Gastrocnemius medialis (tissue), 4 donors: ENCODE data around the gene DYNLT4.

Experiments used
- CTCF ChIP-seq, 5 experiments: fragments of 450-650 bp in 3 of 5; fragments of 200-600 bp in 2 of 5; sonication (generic) in 2 of 5; IDR thresholded peaks in 4 of 5; conservative IDR thresholded peaks in 1 of 5; 1 replicate in 4 of 5; 2 replicates in 1 of 5; pipeline ENCODE4 v1.5.1; 2016 to 2019; ENCODE audit warnings: antibody characterized with exemption in 5 of 5, mild to moderate bottlenecking in 3 of 5, moderate library complexity in 3 of 5
- POLR2A ChIP-seq, 2 donors: fragments of 450-650 bp; IDR thresholded peaks; one replicate each; pipeline ENCODE4 v1.6.1; 2017; ENCODE audit warnings: antibody characterized with exemption in 2 of 2, mild to moderate bottlenecking in 2 of 2, moderate library complexity in 2 of 2

DNA sequence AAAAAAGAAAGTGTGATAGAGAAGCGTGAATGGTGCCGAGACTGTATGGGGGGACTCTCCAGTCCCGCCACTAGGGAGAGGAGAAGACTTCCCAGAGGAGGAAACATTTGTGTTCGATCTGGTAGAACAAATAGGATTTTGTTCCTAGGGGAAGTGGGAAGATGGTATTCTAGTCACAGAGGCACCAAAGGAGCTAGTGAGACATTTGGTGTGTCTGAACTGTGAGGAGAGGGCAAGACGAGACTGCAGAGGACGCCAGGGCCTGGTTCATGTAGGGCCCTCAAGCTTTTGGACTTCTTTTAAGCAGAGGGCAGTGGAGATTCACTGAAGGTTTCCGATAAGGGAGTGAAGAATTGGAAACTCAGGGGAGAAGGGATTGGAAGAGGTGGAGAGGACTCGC, 4.1 kb upstream of the DYNLT4 start:
- TF ChIP-seq CTCF (IDR thresholded peaks at IDR 0.05 in 4 of 5, conservative IDR thresholded peaks at IDR 0.05 in 1 of 5) (no peak), POLR2A (IDR thresholded peaks at IDR 0.05) (no peak)
